ENCODE data around the gene RRAS.

DNA sequence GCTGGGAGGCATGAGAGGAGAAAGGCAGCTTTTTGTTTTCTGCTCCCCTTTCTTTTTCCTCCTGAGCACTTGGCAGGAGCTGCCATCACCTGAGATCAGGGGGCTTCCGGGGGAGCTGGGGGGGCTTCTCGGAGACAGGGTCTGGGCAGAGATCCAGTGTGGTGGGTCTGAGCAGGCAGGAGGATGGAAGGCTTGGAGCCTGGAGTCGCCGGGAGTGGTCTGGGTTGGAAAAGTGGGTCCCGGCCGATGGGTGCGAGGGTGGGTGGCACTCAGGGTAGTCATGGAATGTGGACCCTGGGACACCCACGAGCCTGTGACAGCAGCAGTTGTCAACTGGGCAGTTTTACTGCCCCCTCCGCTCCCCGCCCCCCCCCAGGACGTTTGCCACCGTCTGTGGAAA is 47.2 kb upstream of the RRAS start:
- TF ChIP-seq, protein P1, sequence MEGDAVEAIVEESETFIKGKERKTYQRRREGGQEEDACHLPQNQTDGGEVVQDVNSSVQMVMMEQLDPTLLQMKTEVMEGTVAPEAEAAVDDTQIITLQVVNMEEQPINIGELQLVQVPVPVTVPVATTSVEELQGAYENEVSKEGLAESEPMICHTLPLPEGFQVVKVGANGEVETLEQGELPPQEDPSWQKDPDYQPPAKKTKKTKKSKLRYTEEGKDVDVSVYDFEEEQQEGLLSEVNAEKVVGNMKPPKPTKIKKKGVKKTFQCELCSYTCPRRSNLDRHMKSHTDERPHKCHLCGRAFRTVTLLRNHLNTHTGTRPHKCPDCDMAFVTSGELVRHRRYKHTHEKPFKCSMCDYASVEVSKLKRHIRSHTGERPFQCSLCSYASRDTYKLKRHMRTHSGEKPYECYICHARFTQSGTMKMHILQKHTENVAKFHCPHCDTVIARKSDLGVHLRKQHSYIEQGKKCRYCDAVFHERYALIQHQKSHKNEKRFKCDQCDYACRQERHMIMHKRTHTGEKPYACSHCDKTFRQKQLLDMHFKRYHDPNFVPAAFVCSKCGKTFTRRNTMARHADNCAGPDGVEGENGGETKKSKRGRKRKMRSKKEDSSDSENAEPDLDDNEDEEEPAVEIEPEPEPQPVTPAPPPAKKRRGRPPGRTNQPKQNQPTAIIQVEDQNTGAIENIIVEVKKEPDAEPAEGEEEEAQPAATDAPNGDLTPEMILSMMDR (IDR thresholded peaks at IDR 0.05; ENCODE audit: poor library complexity, severe bottlenecking), result no peak
- TF ChIP-seq TAF1 (IDR thresholded peaks at IDR 0.05; ENCODE audit: low read depth) (no peak), EP300 (conservative IDR thresholded peaks at IDR 0.05; ENCODE audit: poor library complexity, severe bottlenecking) (no peak), SMC3 (conservative IDR thresholded peaks at IDR 0.05; ENCODE audit: poor library complexity) (no peak), MXI1 (conservative IDR thresholded peaks at IDR 0.05; ENCODE audit: poor library complexity, severe bottlenecking) (no peak)

Data from neural cell (in vitro differentiated cells).